Amniotic stem cell (primary cell): ENCODE measurements around the gene RPS14.

Source experiments
- DNase-seq: peaks from one replicate; lab custom pipeline; 2025; lab: John Stamatoyannopoulos, UW

RPS14 gene

GRCh38 chr5:150400316-150401075 lies 49.0 kb downstream of the RPS14 start:
- DNase-seq, result no peak

- DNase-seq, result no peak
These were observed 49.9 kb downstream of the RPS14 start for GRCh38 chr5:150399524-150400211.

GRCh38 chr5:150398722-150399523 lies 50.6 kb downstream of the RPS14 start:
- DNase-seq, result no peak

- DNase-seq, result no peak
These were observed 51.5 kb downstream of the RPS14 start for GRCh38 chr5:150397782-150398721.

GRCh38 chr5:150397146-150397781 lies 52.3 kb downstream of the RPS14 start:
- no peak for DNase-seq

- no peak for DNase-seq
These were observed 53.3 kb downstream of the RPS14 start for GRCh38 chr5:150396267-150396666.

GRCh38 chr5:150395688-150395975 lies 53.9 kb downstream of the RPS14 start:
- no peak for DNase-seq

- DNase-seq, result no peak
These were observed 54.4 kb downstream of the RPS14 start for GRCh38 chr5:150394912-150395687.

- DNase-seq, result no peak
These were observed 55.4 kb downstream of the RPS14 start for GRCh38 chr5:150394131-150394530.

GRCh38 chr5:150393096-150393645 lies 56.4 kb downstream of the RPS14 start:
- DNase-seq, result no peak

- no peak for DNase-seq
These were observed 56.9 kb downstream of the RPS14 start for GRCh38 chr5:150392680-150393079.
